B cell (primary cell): Measurements from ENCODE around the gene NPAS4. TPM values are rescaled to one million over a fixed set of nuclear protein-coding genes. Genes with fewer than 3 reads are reported as not detected.

Experiments
- ATAC-seq: fragments of 200-7000 bp; cut with Tn5 transposase; one replicate; pipeline ENCODE4 v1.10.0; 2021; ENCODE audit warnings: low read depth, mild to moderate bottlenecking, moderate number of reproducible peaks, moderate library complexity
- CTCF ChIA-PET: fragments of 350-600 bp; sonication (Branson Sonifier 250); formaldehyde crosslinking; loops from one replicate; lab custom pipeline; 2021; ENCODE audit warnings: antibody characterized with exemption, inconsistent platforms; lab: Charles Lee
- POLR2A ChIA-PET: fragments of 350-600 bp; sonication (Branson Sonifier 250); formaldehyde crosslinking; loops from one replicate; lab custom pipeline; 2021; ENCODE audit warnings: antibody characterized with exemption; lab: Charles Lee
- DNase-seq: peaks from one replicate; pipeline ENCODE4 v3.0.0; 2013
- H2AFZ ChIP-seq: 2 replicates; pipeline ENCODE4 v1.6.1; 2012; ENCODE audit warnings: mild to moderate bottlenecking, low read depth, low read length; ENCODE audit not compliant: insufficient read depth, poor library complexity, severe bottlenecking
- H3K27ac ChIP-seq, 2 donors: 1 replicate in 1 of 2; 2 replicates in 1 of 2; pipeline ENCODE4 v1.5.1; 2012 to 2013; ENCODE audit warnings: low read length in 2 of 2, mild to moderate bottlenecking in 2 of 2, moderate library complexity in 1 of 2
- H3K27me3 ChIP-seq, 4 experiments: fragments of 200-600 bp in 1 of 4; sonication (generic) in 1 of 4; replicated peaks in 1 of 4; 1 replicate in 2 of 4; 2 replicates in 2 of 4; pipeline versions ENCODE4 v1.6.1 to v1.7.0; 2013 to 2016; ENCODE audit warnings: low read length in 3 of 4, mild to moderate bottlenecking in 2 of 4, mixed read lengths in 1 of 4, moderate library complexity in 1 of 4; ENCODE audit not compliant: insufficient read depth in 4 of 4, control insufficient read depth in 3 of 4; ENCODE audit errors: control extremely low read depth in 1 of 4
- H3K36me3 ChIP-seq, 2 experiments: replicated peaks in 1 of 2; 1 replicate in 1 of 2; 2 replicates in 1 of 2; pipeline versions ENCODE4 v1.6.1 to v1.7.1; 2013; ENCODE audit warnings: low read length in 1 of 2; ENCODE audit not compliant: insufficient read depth in 2 of 2, control insufficient read depth in 1 of 2; ENCODE audit errors: control extremely low read depth in 1 of 2, extremely low read depth in 1 of 2
- H3K4me1 ChIP-seq, 2 donors: fragments of 200-600 bp in 1 of 2; sonication (generic) in 1 of 2; 1 replicate in 1 of 2; 2 replicates in 1 of 2; pipeline versions ENCODE4 v1.5.1 to v1.6.1; 2013 to 2017; ENCODE audit warnings: low read length in 2 of 2; ENCODE audit not compliant: control insufficient read depth in 2 of 2, insufficient read depth in 2 of 2
- H3K4me2 ChIP-seq: replicated peaks from 2 replicates; pipeline ENCODE3; 2012; ENCODE audit warnings: mild to moderate bottlenecking, low read depth, low read length; ENCODE audit not compliant: poor library complexity, severe bottlenecking
- H3K4me3 ChIP-seq, 5 experiments: fragments of 200-600 bp in 1 of 5; sonication (generic) in 1 of 5; 1 replicate in 3 of 5; 2 replicates in 2 of 5; pipeline versions ENCODE4 v1.5.1 to v1.7.0; 2011 to 2016; ENCODE audit warnings: low read length in 4 of 5, mild to moderate bottlenecking in 4 of 5, low read depth in 2 of 5, control low read depth in 1 of 5, moderate library complexity in 1 of 5; ENCODE audit not compliant: insufficient read depth in 1 of 5; ENCODE audit errors: control extremely low read depth in 1 of 5, extremely low read depth in 1 of 5
- H3K79me2 ChIP-seq: fragments of 200-600 bp; sonication (generic); one replicate; pipeline ENCODE4 v1.6.0; 2016; ENCODE audit warnings: low read length; ENCODE audit not compliant: control insufficient read depth, insufficient read depth
- H3K9ac ChIP-seq: fragments of 200-600 bp; sonication (generic); 2 replicates; pipeline ENCODE4 v1.6.1; 2017; ENCODE audit warnings: mild to moderate bottlenecking, low read length, moderate library complexity
- H3K9me3 ChIP-seq, 3 donors: one replicate each; pipeline versions ENCODE4 v1.6.1 to v1.7.1; 2013; ENCODE audit warnings: low read length in 2 of 3; ENCODE audit not compliant: control insufficient read depth in 2 of 3, insufficient read depth in 1 of 3; ENCODE audit errors: control extremely low read depth in 1 of 3
- H4K20me1 ChIP-seq: 2 replicates; pipeline ENCODE4 v1.6.0; 2012; ENCODE audit warnings: mild to moderate bottlenecking, low read length; ENCODE audit not compliant: insufficient read depth, control insufficient read depth, poor library complexity, severe bottlenecking
- H3K27ac Mint-ChIP-seq: one replicate; pipeline ENCODE4 v1.8.0; 2021; ENCODE audit warnings: mixed read lengths
- H3K27me3 Mint-ChIP-seq: one replicate; pipeline ENCODE4 v1.8.0; 2021; ENCODE audit warnings: mixed read lengths
- H3K4me1 Mint-ChIP-seq: one replicate; pipeline ENCODE4 v1.8.0; 2021; ENCODE audit warnings: mixed read lengths
- H3K4me3 Mint-ChIP-seq: one replicate; pipeline ENCODE4 v1.8.0; 2021; ENCODE audit warnings: mixed read lengths
- H3K9me3 Mint-ChIP-seq: one replicate; pipeline ENCODE4 v1.8.0; 2022; ENCODE audit warnings: mixed read lengths; ENCODE audit not compliant: insufficient read depth
- EZH2 ChIP-seq: IDR thresholded peaks from 2 replicates; pipeline ENCODE4 v1.6.1; 2012; ENCODE audit warnings: borderline replicate concordance, low read depth, mild to moderate bottlenecking, moderate library complexity, low read length; ENCODE audit not compliant: insufficient read depth, poor library complexity, severe bottlenecking
- WGBS: methylation state at CpG from one replicate; pipeline ENCODE4 v1.1.5; 2013; ENCODE audit warnings: missing lambda C conversion rate; ENCODE audit not compliant: insufficient coverage; 5-methylcytosine and 5-hydroxymethylcytosine counted together
- intact Hi-C: fragments of 100-400 bp; cut with micrococcal nuclease; formaldehyde crosslinking; loops from one replicate; pipeline ENCODE4 v1.10.0; 2022
- polyA plus RNA-seq: library from polyadenylated mRNA; depleted of rRNA; stranded (reverse); fragments of >200 nt; gene quantifications from 2 replicates; pipeline ENCODE4 v1.2.3, GENCODE V29; 2012
- total RNA-seq, 2 donors: library from RNA; stranded (reverse); fragments of 120-200 nt in 1 of 2; gene quantifications; 1 replicate in 1 of 2; 2 replicates in 1 of 2; pipeline versions ENCODE4 v1.2.3 to v1.2.4, GENCODE V29; 2013 to 2022
- TF ChIP-seq, protein P1 (sequence below): fragments of 200-600 bp; IDR thresholded peaks from one replicate; pipeline ENCODE4 v1.8.0; 2022; ENCODE audit warnings: antibody characterized with exemption, mild to moderate bottlenecking

Gene NPAS4
- total and polyA plus RNA-seq, 2 donors (not counting 1 experiment from before 2014, with no cell fraction given): not detected

DNA sequence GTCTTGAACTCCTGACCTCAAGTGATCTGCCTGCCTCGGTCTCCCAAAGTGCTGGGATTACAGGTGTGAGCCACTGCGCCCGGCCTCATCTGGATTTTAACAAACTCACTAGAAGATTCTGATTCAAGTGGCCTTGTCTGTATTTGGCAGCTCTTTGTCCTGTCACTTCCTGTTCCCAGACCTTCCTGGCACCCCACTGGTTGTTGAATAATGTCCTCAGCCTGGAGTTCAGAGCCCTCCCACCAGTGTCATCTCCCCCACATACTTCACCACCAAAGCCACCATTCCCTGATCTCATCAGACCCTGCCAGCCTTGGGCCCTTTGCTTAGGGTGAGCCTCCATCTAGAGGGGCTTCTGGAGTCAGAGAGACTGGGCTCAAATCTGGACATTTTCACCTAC lies 49.2 kb downstream of the NPAS4 start:
- no peak for DNase-seq
- 93% methylated on average over 3 of the region's 3 CpGs for whole genome bisulfite sequencing
- H3K9me3 Mint-ChIP-seq: no peaks in the 10 kb centered on the region
- no peak overlapping the region for H3K9ac ChIP-seq
- H3K27me3 Mint-ChIP-seq: no peaks in the 10 kb centered on the region
- ChIA-PET POLR2A (interaction anchor here (0.7 kb wide), 1 partner anchor 72 kb away, joined by 3 read pairs; no protein-coding TSS in a partner anchor), CTCF (interaction anchor here (5.8 kb wide), 1 partner anchor 9 kb away, joined by 41 read pairs; the partner anchor contains the start of gene DPP3)
- TF ChIP-seq EZH2: no peak
- TF ChIP-seq, protein P1, sequence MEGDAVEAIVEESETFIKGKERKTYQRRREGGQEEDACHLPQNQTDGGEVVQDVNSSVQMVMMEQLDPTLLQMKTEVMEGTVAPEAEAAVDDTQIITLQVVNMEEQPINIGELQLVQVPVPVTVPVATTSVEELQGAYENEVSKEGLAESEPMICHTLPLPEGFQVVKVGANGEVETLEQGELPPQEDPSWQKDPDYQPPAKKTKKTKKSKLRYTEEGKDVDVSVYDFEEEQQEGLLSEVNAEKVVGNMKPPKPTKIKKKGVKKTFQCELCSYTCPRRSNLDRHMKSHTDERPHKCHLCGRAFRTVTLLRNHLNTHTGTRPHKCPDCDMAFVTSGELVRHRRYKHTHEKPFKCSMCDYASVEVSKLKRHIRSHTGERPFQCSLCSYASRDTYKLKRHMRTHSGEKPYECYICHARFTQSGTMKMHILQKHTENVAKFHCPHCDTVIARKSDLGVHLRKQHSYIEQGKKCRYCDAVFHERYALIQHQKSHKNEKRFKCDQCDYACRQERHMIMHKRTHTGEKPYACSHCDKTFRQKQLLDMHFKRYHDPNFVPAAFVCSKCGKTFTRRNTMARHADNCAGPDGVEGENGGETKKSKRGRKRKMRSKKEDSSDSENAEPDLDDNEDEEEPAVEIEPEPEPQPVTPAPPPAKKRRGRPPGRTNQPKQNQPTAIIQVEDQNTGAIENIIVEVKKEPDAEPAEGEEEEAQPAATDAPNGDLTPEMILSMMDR: no peak
- H3K4me2 ChIP-seq: no peak overlapping the region
- no peaks in the 10 kb centered on the region for H3K27me3 ChIP-seq
- no peak overlapping the region for H3K4me3 ChIP-seq
- no peak overlapping the region for H3K27ac ChIP-seq
- no peak for ATAC-seq
- no peak overlapping the region for H2AFZ ChIP-seq
- intact Hi-C loops: no loop called here
- H3K9me3 ChIP-seq: no peaks in the 10 kb centered on the region
- H3K4me1 ChIP-seq: peaks cover 23 to 24% of the 10 kb centered on the region in 2 donors
- no peaks in the 10 kb centered on the region for H3K36me3 ChIP-seq
- H4K20me1 ChIP-seq: no peaks in the 10 kb centered on the region
- no peak overlapping the region for H3K27ac Mint-ChIP-seq
- peaks cover 4% of the 10 kb centered on the region for H3K79me2 ChIP-seq
- peaks cover 25% of the 10 kb centered on the region for H3K4me1 Mint-ChIP-seq
- H3K4me3 Mint-ChIP-seq: no peak overlapping the region

DNA sequence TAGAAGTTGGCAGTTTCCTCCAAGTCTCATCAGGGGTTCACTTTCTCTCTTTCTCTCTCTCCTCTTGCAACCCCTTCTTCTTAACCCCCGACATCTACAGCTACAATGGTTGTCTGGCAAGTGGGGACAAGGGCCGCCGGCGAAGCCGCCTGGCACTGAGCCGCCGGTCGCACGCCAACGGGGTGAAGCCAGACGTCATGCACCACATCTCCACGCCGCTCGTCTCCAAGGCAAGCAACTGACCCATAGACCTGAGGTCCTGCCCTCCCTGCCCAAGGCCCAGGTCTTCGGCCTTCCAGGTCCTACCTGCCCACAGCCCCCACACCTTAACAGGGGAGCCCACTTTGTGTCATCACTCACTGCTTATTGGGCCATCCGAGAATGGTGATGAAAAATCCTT lies 50.3 kb downstream of the NPAS4 start:
- WGBS: 95% methylated on average over 12 of the region's 16 CpGs
- H3K9me3 Mint-ChIP-seq: no peaks in the 10 kb centered on the region
- H3K79me2 ChIP-seq: peaks cover 4% of the 10 kb centered on the region
- H3K4me1 Mint-ChIP-seq: peaks cover 14% of the 10 kb centered on the region
- H3K4me1 ChIP-seq: peaks cover 12 to 13% of the 10 kb centered on the region in 2 donors
- ATAC-seq: no peak
- no peaks in the 10 kb centered on the region for H3K9me3 ChIP-seq
- no peak for TF ChIP-seq EZH2
- TF ChIP-seq, protein P1: no peak
- ChIA-PET POLR2A (interaction anchor here (0.6 kb wide), 1 partner anchor 274 kb away, joined by 4 read pairs; no protein-coding TSS in a partner anchor), CTCF (interaction anchor here (0.7 to 5.8 kb wide), 3 partner anchors 8 to 70 kb away, joined by 3 to 41 read pairs (median 4); partner anchors contain the start of gene DPP3)
- no peak overlapping the region for H2AFZ ChIP-seq
- H3K4me3 ChIP-seq: no peak overlapping the region
- H3K27ac Mint-ChIP-seq: no peak overlapping the region
- H3K27me3 ChIP-seq: no peaks in the 10 kb centered on the region
- DNase-seq: no peak
- H3K27ac ChIP-seq: no peak overlapping the region
- no peaks in the 10 kb centered on the region for H3K36me3 ChIP-seq
- intact Hi-C loops: no loop called here
- H3K9ac ChIP-seq: no peak overlapping the region
- H3K27me3 Mint-ChIP-seq: no peaks in the 10 kb centered on the region
- no peak overlapping the region for H3K4me2 ChIP-seq
- H4K20me1 ChIP-seq: no peaks in the 10 kb centered on the region
- no peak overlapping the region for H3K4me3 Mint-ChIP-seq
